ENCODE data around the gene PFKFB2.

The PFKFB2 gene

GRCh38 chr1:207055386-207056001, 2.4 kb downstream of the PFKFB2 start:
- TF ChIP-seq POLR2A (IDR thresholded peaks at IDR 0.05; ENCODE audit: extremely low read depth, insufficient read length) = no peak
- no peak for TF ChIP-seq CTCF (IDR thresholded peaks at IDR 0.05; ENCODE audit: low read depth, low read length)
- no peak for TF ChIP-seq MAX (IDR thresholded peaks at IDR 0.05; ENCODE audit: low read depth, low read length)
- TF ChIP-seq MYC (IDR thresholded peaks at IDR 0.05; ENCODE audit: low read depth, low read length) = no peak
- no peak overlapping the region for H3K4me3 ChIP-seq (ENCODE audit: low read depth, low read length)

GRCh38 chr1:207056673-207057072, 3.6 kb downstream of the PFKFB2 start:
- H3K4me3 ChIP-seq (ENCODE audit: low read depth, low read length) = no peak overlapping the region
- TF ChIP-seq MAX (IDR thresholded peaks at IDR 0.05; ENCODE audit: low read depth, low read length) (no peak), POLR2A (IDR thresholded peaks at IDR 0.05; ENCODE audit: extremely low read depth, insufficient read length) (no peak), CTCF (IDR thresholded peaks at IDR 0.05; ENCODE audit: low read depth, low read length) (no peak), MYC (IDR thresholded peaks at IDR 0.05; ENCODE audit: low read depth, low read length) (no peak)
- no peak for DNase-seq (ENCODE audit: low read depth)

More at GRCh38 chr1:207055386-207056001, 2.4 kb downstream of the PFKFB2 start:
- DNase-seq (ENCODE audit: low read depth) = no peak

- TF ChIP-seq CTCF (IDR thresholded peaks at IDR 0.05; ENCODE audit: low read depth, low read length) (no peak), MYC (IDR thresholded peaks at IDR 0.05; ENCODE audit: low read depth, low read length) (no peak), MAX (IDR thresholded peaks at IDR 0.05; ENCODE audit: low read depth, low read length) (no peak), POLR2A (IDR thresholded peaks at IDR 0.05; ENCODE audit: extremely low read depth, insufficient read length) (no peak)
- no peak for DNase-seq (ENCODE audit: low read depth)
- no peak overlapping the region for H3K4me3 ChIP-seq (ENCODE audit: low read depth, low read length)
Measured at GRCh38 chr1:207058252-207058651, 5.2 kb downstream of the PFKFB2 start.

- no peak for TF ChIP-seq POLR2A (IDR thresholded peaks at IDR 0.05; ENCODE audit: extremely low read depth, insufficient read length)
- no peak for TF ChIP-seq CTCF (IDR thresholded peaks at IDR 0.05; ENCODE audit: low read depth, low read length)
- no peak for TF ChIP-seq MAX (IDR thresholded peaks at IDR 0.05; ENCODE audit: low read depth, low read length)
- no peak for TF ChIP-seq MYC (IDR thresholded peaks at IDR 0.05; ENCODE audit: low read depth, low read length)
- no peak overlapping the region for H3K4me3 ChIP-seq (ENCODE audit: low read depth, low read length)
- no peak for DNase-seq (ENCODE audit: low read depth)
Measured at GRCh38 chr1:207058878-207059867, 6.1 kb downstream of the PFKFB2 start.

GRCh38 chr1:207059881-207060280, 6.8 kb downstream of the PFKFB2 start:
- TF ChIP-seq CTCF (IDR thresholded peaks at IDR 0.05; ENCODE audit: low read depth, low read length) (no peak), POLR2A (IDR thresholded peaks at IDR 0.05; ENCODE audit: extremely low read depth, insufficient read length) (no peak), MAX (IDR thresholded peaks at IDR 0.05; ENCODE audit: low read depth, low read length) (no peak), MYC (IDR thresholded peaks at IDR 0.05; ENCODE audit: low read depth, low read length) (no peak)
- no peak for DNase-seq (ENCODE audit: low read depth)
- no peak overlapping the region for H3K4me3 ChIP-seq (ENCODE audit: low read depth, low read length)

Measured in NB4 (cell line).